ENCODE results near the gene NKAIN1.

Gene NKAIN1

GRCh38 chr1:31135973-31136600, 103.6 kb downstream of the NKAIN1 start:
- Histone ChIP-seq H3K4me1 (ENCODE audit: insufficient read depth, low read length, severe bottlenecking) (no peaks in the 10 kb centered on the region), H3K9ac (ENCODE audit: low read length) (no peak overlapping the region), H2AFZ (ENCODE audit: low read length) (no peak overlapping the region), H3K9me2 (ENCODE audit: low read depth, low read length) (no peaks in the 10 kb centered on the region), H4K20me1 (ENCODE audit: insufficient read depth, low read length) (no peaks in the 10 kb centered on the region), H3K36me3 (ENCODE audit: insufficient read depth, low read length) (no peaks in the 10 kb centered on the region), H3K4me2 (ENCODE audit: low read length) (no peak overlapping the region), H3K4me3 (ENCODE audit: low read depth, low read length, poor library complexity, severe bottlenecking) (no peak overlapping the region), H3F3A (ENCODE audit: insufficient read depth, low read length) (no peaks in the 10 kb centered on the region), H3K79me2 (ENCODE audit: insufficient read depth, low read length) (no peaks in the 10 kb centered on the region), H3K9me3 (ENCODE audit: low read length) (no peaks in the 10 kb centered on the region), H3K27me3 (ENCODE audit: insufficient read depth, low read length) (no peaks in the 10 kb centered on the region), H3K27ac (ENCODE audit: low read depth, low read length, poor library complexity, severe bottlenecking) (no peak overlapping the region)
- no peak for TF ChIP-seq CTCF (IDR thresholded peaks at IDR 0.05; ENCODE audit: low read length)
- no peak for TF ChIP-seq EZH2 (IDR thresholded peaks at IDR 0.05; ENCODE audit: borderline replicate concordance, low read length)

DNA sequence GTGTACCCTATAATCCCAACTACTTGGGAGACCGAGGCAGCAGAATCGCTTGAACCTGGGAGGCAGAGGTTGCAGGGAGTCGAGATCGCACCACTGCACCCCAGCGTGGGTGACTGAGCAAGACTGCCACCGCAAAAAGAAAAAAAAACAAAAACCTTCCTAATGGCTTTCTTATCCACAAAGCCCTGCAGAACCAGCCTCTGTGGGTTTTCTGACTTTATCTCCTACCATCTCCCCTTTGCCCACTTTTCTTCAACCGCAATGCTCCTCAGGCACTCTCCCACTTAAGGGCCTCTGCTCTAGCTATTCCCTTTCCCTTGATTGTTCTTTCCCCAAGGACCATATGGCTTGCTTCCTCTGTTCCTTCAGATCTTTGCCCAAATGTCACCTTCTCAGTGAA, 106.3 kb downstream of the NKAIN1 start:
- no peak overlapping the region for H3K4me2 ChIP-seq (ENCODE audit: low read length)
- no peak overlapping the region for H2AFZ ChIP-seq (ENCODE audit: low read length)
- no peaks in the 10 kb centered on the region for H3K9me2 ChIP-seq (ENCODE audit: low read depth, low read length)
- H4K20me1 ChIP-seq (ENCODE audit: insufficient read depth, low read length): no peaks in the 10 kb centered on the region
- no peaks in the 10 kb centered on the region for H3K36me3 ChIP-seq (ENCODE audit: insufficient read depth, low read length)
- H3K4me3 ChIP-seq (ENCODE audit: low read depth, low read length, poor library complexity, severe bottlenecking): no peak overlapping the region
- H3K79me2 ChIP-seq (ENCODE audit: insufficient read depth, low read length): no peaks in the 10 kb centered on the region
- TF ChIP-seq CTCF (IDR thresholded peaks at IDR 0.05; ENCODE audit: low read length) (no peak), EZH2 (IDR thresholded peaks at IDR 0.05; ENCODE audit: borderline replicate concordance, low read length) (no peak)
- no peak overlapping the region for H3K9ac ChIP-seq (ENCODE audit: low read length)
- H3K9me3 ChIP-seq (ENCODE audit: low read length): no peaks in the 10 kb centered on the region
- H3K27ac ChIP-seq (ENCODE audit: low read depth, low read length, poor library complexity, severe bottlenecking): no peak overlapping the region
- no peaks in the 10 kb centered on the region for H3K27me3 ChIP-seq (ENCODE audit: insufficient read depth, low read length)
- no peaks in the 10 kb centered on the region for H3K4me1 ChIP-seq (ENCODE audit: insufficient read depth, low read length, severe bottlenecking)
- no peaks in the 10 kb centered on the region for H3F3A ChIP-seq (ENCODE audit: insufficient read depth, low read length)
